HG02678 (cell line): ENCODE data around the gene NADK.

Experiments used
- ATAC-seq: cut with Tn5 transposase; IDR thresholded peaks from one replicate; pipeline ENCODE4 v1.9.1; 2021; ENCODE audit warnings: mild to moderate bottlenecking, moderate library complexity; ENCODE audit not compliant: unreplicated experiment

The NADK gene, protein sequence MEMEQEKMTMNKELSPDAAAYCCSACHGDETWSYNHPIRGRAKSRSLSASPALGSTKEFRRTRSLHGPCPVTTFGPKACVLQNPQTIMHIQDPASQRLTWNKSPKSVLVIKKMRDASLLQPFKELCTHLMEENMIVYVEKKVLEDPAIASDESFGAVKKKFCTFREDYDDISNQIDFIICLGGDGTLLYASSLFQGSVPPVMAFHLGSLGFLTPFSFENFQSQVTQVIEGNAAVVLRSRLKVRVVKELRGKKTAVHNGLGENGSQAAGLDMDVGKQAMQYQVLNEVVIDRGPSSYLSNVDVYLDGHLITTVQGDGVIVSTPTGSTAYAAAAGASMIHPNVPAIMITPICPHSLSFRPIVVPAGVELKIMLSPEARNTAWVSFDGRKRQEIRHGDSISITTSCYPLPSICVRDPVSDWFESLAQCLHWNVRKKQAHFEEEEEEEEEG

DNA sequence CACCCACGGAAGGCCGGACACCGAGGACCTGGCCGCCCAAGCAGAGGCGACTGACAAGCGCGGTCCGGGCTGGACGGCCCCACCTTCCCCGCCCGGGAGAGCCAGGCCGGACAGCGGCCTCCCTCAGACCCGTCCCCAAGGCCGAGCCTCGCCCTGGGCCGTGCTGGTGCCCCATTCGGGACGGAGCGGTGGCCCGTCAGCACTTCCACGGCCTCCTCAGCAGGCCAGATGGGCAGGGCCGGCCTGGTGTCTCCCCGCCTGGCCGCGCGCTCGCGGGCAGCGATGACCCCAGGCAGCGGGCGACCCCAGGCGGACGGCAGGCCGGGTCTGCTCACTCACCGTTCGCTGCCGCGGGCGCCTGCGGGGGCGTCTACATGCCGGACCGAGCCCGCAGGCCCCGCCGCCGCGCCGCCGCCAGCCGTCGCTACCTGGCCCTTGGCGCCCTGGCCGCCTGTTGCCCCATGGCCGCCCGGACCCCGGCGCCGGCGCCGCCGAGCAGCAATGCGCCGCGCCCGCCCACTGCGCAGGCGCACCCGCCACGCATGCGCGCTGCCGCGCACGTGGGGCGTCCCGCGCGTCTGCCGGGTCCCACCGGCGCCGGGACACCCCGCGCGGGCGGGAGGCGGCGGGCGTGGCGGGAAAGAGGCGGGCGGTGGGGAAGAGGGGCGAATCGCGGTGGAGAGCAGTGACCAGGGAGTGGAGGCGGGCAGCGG, at the start of gene NADK:
NADK (minus strand) TSS at position 521 of the 713 bp plus-strand sequence. CDS start 13,064 bp downstream, outside the sequence.
- ATAC-seq: peak; percentile 41

DNA sequence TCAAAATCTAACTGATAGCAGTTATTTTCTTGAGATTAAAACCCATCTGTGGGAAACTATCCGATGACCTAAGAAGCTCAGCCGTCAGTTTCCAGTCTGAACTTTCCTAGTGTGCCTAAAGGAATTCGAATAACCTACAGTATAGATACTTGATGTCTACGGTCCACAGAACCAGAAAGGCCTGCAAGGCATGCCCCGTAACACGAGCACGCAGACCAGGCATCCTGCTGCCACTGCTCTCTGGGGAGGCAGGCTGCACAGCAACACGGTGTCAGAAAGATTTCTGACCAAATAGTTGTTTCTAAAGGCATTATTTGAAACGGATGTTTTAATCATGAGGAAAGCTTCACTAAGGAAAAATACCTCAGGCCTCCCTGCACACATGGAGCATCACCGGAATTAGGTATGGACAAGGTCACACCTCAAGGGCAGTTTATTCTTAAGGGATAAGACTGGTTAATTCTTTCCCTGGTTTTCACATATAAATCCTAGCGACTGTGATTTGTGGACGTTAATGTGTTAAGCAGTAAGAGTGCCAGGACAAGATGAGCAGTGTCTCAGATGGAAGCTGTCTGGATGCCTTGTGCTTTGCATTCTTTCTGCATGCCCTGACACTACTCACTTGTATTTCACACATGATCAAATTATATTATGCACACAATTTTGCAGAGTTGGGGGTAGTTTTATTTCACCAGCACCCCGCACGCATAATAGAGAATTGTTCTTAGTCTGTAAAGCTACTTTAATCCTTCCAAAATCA, 49.0 kb upstream of the NADK start:
- ATAC-seq: no peak

DNA sequence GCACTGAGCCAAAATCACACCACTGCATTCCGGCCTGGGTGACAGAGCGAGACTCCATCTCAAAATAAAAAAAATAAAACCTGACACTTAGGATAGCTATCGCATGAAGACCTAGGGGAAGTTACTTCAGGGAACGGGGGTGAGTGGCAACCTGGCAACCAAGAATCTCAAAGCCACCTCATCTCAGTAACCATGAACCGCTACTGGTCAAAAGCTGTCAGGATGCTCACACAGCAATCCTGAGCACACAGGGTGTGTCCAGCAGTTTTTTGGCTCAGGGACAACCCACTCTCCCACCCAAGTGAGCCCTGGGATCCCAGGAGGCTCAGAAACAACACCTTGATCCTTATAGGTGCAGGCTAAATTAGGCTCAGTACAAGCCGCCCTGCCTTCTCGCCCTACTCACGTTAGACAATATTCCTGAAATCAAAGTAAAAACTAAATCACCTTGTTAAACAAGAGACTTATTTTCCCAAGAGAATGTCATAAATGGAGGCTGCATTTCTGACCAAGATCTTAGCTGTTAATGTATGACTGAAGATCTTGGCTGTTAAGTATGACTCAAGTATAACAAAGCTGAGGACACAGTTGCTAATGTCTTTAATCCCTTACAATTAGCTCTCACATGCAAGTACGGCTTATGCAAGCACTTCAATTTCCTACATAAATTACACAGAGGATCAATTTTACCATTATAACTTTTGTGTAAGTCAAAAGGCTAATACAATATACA, 48.3 kb upstream of the NADK start:
- ATAC-seq: no peak

DNA sequence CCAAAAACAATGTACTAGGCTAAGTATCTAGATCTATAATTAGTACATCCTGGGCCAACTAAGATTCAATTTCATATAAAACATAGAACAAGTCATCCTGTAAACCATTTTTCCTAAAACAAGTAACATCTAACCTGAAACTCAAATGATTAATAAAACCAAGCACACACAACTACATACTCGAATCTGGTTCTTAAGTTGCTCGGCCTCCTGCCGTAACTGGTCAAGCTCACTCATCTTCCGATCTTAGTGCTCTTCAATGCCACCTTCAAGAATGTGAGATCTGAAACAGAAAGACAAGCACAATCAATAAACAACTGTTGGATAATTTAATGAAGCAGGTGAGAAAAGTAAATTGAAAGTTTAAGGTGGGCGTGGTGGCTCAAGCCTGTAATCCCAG, 46.9 kb upstream of the NADK start:
- no peak for ATAC-seq

DNA sequence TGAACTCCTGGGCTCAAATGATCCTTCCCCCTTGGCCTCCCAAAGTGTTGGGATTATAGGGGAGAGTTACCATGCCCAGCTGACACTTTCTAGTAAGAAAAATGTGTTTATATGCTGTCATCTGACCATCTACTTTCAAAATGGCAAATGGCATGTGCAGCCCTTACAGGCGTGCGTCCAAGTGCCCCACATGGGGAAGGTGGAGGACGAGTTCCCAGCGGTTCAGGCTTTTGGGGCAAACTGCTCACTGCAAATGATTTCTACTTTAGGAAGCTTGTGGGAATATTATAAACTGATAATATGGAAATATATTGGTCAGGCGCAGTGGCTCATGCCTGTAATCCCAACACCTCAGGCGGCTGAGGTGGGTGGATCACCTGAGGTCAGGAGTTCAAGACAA, 41.5 kb upstream of the NADK start:
- no peak for ATAC-seq

DNA sequence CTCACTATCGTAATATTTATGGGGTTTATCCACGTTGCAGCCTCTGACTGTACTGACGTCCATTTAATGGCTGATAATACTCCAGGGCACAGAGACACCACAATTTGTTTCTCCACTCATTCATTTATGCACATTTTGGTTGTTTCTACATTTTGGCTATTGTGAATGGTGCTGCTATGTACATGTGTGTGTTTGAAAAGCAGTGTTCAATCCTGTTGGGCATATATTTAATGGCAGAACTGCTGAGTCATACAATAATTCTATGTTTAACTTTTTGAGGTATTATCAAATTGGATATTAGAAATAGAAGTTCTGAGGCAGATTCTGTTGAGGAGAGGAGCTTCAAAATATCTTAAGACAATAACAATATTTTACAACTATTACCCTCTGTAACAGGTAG, 39.0 kb upstream of the NADK start:
- ATAC-seq: no peak

DNA sequence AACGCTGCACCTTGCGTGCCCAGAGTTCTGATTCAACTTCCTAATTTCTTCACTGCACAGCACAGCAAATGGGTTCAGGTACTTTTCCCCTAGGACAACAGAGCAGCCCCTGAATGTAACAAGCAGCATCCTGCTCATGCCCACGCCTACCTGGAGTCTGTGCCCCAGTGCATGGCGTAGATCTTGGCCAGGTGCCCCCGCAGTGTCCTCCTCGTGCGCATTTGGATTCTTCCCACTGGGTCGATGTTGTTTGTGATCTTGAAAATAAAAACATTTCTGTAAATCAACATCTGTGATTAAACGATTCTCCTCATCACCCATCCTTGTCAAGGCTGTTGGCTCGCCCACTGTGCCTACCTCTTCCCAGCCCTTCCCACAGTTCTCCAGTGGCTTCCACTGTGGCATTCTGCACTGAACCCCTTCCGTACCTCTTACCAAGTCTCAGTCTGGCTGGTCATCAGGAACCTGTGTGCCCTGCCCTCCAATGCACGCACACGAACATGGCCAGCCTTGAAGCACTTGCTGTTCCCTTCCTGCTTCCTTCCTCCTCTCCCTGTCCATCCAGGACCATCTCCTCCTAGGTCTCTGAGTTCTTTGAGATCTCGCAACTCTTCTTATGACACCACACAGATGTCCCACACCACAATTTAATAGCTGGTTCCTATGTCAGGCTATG, 37.5 kb upstream of the NADK start:
- no peak for ATAC-seq

DNA sequence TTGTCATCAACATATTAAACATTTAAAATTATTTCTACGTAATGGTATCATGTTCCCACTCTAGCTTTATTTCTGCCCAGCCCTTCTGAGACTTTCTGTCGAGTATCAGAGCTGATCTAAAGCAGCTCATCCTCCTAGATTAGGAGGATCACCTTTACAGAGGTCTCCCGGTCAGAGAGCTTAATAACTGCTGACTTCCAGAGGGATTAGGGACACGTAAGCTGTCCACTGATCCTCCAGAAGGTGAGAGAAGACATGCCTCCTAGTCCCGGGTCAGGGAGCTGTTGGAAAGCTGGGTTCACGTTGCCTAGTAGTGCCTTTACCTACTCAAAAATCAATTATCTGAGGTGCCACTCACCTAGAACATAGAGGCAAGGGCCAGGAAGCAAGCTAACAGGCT, 31.2 kb upstream of the NADK start:
- no peak for ATAC-seq

DNA sequence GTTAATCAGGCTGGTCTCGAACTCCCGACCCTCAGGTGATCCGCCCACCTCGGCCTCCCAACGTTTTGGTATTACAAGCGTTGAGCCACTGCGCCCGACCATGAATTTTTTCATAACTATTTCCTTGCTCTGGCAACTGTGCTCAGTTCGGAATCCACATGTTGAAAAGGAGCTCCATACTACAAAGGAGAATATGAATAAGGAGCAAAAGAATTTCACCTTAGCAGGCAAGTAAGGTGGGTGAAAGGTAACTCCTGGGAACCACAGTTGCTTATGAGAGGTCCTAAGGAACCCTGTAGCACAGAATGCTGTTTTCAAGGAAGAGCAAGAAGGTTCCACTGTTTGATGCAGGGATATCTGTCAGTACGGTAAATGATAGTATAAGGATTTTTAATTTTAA, 29.9 kb upstream of the NADK start:
- ATAC-seq: no peak

DNA sequence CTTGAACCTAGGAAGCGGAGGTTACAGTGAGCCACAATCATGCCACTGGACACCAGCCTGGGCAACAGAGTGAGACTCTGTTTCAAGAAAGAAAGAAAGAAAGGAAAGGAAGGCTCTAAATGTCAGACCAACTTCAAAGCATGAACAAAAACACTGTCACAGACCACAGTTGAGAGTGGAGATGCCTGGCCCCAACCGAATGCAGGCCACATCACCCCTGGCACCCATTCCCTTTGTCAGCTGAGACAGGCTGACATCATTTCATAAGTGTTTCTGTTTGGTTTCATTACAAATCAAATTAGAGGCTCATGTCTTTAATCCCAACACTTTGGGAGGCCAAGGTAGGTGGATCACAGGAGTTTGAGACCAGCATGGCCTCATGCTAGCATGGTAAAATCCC, 28.6 kb upstream of the NADK start:
- no peak for ATAC-seq

DNA sequence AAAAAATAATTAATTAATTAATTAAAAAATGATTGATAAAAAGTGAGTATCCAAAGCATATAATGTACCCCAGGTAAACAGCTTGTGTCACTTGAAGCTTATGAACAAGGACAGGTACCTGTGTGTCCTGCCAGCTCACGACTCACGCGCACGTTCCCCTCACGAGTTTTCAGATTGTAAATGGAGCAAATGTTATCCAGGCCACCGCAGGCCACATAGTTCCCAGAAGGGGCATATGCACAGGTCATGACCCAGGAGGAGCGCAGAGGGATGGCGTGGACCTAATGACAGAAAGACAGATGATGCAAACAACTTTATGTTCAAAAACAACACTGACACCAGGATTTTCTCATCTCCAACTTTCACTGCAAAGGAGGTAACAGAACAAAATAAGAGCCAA, 26.0 kb upstream of the NADK start:
- no peak for ATAC-seq

DNA sequence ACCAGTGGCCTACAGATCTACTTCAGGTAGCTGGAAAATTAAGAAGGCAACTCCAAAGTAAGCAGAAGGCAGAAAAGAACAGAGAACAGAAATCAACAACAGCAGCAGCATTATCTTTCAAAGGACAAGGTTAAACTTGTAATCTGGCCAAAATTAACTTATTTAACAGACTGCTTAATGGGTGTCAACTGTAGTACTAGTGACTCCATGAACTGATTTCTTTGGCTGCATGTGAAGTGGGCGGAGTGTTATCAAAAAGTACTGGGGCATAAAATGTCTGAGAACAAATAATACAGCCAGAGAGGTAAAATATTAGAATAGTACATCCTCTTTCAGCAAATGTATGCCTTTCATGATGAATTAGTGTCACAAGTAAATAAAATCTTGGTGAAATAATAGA, 24.6 kb upstream of the NADK start:
- ATAC-seq: no peak

DNA sequence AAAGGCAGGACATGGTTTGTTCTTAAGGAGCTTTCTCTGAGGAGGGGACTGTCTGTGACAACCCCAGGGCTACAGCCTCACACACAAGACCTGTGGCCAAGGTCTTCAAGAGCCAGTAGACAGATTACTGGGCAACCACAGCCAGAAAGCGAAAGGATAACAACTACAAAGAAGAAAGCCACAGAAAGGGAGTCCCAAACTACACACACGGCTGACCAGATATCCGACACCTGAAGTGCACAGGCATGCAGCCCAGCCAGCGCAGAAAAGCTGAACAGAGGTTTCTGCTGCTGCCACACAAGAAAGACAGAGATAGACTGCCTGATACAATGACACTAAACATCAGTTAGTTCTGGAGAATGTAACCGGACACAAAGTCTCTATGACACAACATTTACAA, 21.4 kb upstream of the NADK start:
- ATAC-seq: peak; percentile 78

DNA sequence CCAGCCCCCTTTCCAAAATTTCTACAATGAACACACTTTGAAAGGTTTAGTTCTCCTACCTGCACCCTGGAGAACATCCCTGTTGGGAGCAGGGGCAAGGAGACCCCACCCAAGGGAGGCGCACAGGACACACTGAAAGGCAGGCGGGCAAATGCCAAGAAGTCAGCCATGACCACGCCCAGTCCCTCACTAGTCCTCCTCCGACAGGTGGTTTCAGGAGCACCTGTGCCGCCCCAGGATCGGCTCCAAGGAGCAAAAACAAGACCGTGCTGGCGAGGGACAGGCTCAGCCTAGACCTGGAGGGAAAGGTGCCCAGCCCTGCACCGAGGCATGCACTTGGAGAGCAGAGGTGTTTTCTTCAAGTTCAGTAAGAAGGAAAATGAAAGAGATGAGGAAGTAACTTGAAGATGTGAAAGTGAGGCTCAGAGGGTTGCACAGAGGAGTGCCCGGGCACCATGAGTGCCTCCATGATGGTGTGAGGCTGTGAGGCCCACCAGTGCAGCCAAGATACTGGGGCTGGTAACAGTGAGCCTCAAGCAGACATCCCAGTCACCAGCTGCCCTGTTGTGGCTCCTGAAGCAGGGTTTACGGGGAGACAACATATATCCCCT, 19.6 kb upstream of the NADK start:
- ATAC-seq: no peak

DNA sequence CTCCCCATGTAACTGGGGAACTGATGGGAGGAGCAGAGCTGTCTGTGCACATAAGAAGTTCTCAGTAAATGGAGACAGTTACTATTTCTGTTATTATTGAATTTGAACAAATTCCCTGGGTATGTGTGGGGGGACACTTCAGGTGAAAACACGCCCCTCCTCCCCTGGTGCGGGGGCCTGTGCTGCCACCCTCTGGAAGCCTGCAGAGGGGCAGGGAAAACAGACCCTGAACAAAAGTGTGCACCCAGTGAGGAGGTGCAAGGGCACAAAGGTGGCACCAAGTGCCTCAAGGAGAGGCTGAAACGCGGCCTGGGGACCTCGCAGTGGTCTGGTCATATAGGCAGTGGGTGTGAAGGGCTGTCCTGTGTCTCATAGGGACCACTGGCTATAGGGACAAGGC, 18.2 kb upstream of the NADK start:
- no peak for ATAC-seq

DNA sequence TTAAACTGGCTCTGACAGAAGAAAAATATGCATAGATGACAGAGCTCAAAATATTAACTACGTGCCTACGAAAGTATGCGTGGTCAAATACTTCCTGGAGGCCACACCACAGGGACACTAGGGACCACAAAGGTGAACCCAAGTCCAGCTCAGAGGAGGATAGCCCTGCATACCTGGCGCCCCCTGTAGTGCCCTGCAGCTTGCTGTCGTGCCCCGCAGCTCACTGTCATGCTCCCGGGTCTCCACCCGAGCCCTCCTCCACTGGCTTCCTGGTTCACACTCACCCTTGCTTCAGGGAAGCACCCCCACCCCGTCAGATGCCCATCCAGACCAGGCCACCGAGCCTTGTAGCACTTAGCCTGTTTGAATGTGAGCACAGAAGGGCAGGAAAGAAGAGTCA, 16.7 kb upstream of the NADK start:
- ATAC-seq: no peak

DNA sequence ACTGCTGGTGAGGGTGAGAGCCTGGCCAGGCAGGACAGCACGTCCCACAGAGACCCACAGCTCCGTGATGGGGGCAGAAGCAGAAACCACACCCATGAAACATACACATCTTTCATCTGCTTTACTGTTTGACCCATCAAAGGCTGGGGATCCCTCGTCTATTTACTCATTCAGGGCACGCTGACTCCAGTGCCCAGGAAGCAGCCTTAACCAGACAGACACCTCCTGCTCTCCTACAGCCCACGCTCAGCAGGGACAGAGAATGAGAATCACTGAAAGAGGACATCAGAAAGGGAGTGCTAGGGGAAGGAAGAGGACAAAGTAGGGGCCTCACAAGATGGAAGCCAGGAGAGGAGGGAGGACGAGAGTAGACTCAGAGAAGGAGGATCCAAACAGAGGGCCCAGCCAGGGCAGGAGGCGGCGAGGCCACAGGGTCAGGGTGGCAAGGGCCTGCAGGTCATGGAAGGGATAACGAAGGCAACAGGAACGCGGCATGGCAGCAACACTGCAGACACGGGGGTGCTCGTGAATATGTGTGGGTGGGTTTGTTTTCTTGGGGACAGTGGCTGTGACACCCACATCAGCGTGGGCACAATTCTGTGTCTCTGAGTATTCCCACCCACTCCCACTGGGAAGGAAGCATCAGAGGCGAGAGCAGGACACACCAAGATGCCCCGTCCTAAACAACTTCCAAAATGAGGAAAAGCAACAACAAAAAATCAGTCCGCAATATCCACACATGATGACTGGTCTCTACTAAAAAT, 15.4 kb upstream of the NADK start:
- no peak for ATAC-seq

DNA sequence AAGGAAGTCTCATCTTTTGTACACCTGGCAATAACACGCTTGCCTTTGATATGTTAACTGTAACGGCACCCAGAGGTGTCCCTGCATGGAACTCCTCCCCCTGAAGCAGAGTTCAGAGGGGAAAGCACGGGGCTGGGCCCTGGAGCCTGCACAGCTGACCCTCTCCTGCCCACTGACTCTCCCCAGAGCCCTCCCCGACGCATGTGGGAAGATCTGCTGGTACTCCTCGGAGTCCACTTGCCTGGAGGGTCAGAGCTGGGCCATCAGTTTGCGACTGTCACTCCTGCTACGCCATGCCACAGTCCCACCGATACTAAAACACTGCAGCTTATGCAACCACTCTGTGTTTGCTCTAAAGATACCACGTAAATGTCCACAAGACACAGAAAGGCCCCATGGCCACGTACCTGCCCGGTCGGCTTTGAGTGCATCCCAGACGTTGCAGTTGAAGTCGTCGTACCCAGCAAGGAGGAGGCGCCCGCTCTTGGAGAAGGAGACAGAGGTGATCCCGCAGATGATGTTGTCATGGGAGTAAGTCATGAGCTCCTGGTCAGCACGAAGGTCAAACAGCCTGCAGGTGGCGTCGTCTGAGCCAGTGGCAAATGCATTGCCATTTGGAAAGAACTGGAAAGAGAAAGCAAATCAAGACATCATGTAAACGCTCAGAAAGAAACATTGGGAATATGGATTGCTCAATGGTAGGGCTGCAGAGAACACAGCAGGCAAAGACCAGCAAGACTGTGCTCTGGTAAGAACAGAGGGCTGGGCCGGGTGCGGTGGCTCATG, 10.6 kb upstream of the NADK start:
- no peak for ATAC-seq
